ENCODE measurements around the gene ELAC2.

The ELAC2 gene

DNA sequence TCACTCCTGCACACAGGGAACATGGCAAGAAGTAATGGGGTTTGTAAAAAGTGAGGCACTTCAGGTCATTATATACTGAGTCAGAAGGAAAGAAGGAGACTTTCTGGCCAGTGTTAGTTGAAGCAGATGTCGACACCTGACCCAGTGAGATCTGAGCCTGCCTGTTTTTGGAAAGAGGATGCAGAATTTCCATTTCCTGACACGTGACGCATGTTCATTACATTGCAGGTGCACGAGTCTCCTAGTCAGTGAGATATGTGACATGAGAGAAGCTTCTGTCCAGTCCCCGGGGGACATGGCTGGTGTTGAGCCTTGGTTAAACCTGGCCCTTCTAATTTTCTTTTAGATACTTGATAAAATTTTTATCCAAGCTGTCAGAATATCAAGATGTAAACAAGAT, 62.3 kb downstream of the ELAC2 start:
- no peak for DNase-seq (ENCODE audit: low read depth)

DNA sequence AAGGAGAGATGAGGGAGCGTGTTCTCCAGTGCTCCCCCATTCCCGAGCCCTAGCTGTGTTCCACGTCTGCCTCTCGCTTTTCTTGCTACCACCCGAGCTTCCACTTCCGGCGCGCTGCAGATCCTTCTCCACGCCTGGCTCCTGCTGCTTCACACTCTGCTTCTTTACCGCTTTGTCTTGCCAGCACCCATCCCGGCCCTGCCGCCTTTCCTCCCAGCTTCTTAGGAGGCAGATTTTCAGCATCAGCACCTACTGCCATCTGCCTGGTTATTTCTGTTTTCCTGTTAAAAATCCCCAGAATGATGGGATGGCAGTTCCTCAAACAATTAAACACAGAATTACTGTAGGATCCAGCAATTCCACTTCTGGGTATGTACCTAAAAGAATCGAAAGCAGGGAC, 64.7 kb downstream of the ELAC2 start:
- no peak for DNase-seq (ENCODE audit: low read depth)

DNA sequence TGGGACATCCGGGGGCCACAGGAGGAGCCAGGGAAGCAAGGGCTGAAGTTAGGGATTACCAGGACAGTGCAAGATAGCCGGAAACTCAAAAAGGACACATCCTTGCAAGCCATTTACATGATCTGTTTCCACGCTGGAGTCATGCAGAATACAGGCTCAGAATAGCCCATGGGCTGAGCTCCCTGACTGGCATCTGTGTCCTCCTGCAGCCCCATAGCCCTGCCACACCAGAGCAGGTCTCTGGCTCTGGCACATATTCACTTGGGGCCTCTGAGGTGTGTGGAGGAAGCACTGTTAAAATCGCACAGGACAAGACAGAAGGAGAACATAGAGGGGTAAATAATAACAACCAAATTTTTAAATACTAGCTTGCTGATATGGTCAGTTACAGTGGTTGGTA, 65.8 kb downstream of the ELAC2 start:
- no peak for DNase-seq (ENCODE audit: low read depth)

- DNase-seq (ENCODE audit: low read depth) = no peak
These were observed 70.8 kb downstream of the ELAC2 start for GRCh38 chr17:12947047-12947446.
